Measurements from ENCODE around the gene SLC30A7.
"Not testable (repeated sequence)": the region's sequence is repeated elsewhere in the genome, so short reads cannot be mapped to it uniquely, and the experiment has no call there.

The SLC30A7 gene

DNA sequence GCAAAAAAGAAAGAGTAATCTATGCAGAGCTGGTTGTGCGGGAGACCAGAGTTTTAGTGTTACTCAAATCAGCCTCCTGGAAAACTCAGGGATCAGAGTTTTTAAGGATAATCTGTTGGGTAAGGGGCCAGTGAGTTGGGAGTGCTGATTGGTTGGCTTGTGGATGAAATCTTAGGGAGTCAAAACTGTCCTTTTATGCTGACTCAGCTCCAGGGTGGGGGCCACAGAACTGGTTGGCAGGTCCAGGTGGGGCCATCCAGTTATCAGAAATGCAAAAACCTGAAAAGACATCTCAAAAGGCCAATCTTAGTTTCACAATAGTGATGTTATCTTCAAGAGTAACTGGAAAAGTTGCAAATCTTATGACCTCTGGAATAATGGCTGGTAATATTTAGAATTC, 4.5 kb upstream of the SLC30A7 start:
- no peak for DNase-seq (ENCODE audit: low spot score)

DNA sequence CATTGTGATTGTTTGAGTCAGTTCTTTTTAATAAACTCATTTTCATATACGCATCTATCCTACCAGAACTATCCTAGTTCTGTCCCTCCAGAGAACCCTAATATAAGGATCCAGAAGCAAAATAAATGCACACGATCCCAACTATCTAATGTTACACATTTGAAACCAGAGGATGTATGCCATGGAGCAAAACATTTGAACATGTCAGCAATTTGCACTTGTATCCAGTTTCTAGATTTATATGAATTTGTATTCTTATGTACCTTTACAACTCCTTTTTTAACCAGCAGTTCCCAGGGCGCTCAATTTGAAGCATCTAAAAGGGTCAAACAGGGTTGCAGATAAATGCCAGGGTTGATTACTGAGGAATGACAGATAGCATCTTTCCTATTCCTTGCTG, 3.3 kb upstream of the SLC30A7 start:
- no peak for DNase-seq (ENCODE audit: low spot score)

DNA sequence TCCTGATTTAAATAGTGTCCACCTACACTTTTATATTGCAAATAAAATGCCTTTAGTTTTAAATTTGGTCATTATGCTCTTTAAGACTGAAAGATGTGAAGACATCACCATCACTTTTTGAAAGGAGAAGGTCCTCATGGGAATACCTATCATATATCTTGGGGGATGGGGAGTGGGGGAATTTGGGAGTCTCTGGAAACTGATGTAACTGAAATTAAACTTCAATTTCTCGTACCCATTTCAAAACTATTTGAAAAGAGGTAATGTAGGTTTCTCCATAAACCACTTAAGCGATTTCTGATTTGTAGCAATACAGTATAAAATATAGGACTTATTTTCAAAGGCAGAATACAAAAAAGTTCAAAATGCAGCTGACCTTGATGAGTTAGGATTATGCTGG, 2.2 kb upstream of the SLC30A7 start:
- no peak for DNase-seq (ENCODE audit: low spot score)

DNA sequence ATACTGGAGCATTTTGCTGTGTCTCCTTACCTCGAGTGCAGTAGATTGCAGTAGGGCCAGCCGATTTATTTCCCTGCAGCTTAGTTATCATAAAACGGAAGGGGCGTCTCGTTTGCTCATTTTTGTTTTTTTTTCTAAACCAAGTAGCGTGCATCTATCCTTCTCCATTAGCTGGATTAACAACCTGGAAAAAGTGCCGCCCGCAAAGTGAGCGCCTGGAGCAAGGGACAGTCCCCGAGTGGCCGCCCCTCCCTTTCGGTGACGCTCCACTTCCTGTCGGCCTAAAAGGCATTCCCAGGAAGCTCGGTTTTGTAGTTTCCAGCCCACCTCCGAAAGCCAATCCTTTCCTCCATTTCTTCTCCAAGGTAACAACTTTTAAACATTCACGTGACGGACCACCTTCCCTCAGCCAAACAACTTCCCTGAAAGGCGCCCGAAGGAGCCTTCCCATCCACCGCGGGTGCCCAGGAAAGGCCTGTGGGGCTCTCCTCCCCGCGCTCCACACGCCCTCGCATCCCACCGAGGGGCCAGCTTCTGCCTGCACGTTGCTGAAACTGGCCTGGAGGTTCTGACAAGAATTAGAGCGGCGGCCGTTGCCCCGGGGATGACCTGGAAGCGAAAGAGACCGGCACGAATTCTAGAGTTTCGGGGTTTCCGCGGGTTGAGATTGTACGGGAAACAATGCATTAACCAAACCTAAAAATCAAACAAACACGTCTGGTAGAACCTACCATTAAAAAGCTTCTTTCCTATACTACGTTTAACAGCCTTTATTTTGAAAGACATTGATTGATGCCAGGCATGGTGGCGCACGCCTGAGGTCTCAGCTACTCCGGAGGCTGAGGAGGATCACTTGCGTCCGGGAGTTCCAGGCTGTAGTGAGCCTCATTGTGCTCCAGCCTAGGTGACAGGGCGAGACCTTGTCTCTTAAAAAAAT, 1.0 kb upstream of the SLC30A7 start, which contains the start of gene EXTL2:
Gene EXTL2 (minus strand): TSS at position 240 of the 937 bp plus-strand sequence. CDS start 6,085 bp downstream, outside the sequence.
- peak; percentile 61 for DNase-seq (ENCODE audit: low spot score)

- DNase-seq (ENCODE audit: low spot score) = peak; percentile 73
Measured at GRCh38 chr1:100896481-100896982, 642 bp downstream of the SLC30A7 start.

- no peak for DNase-seq (ENCODE audit: low spot score)
Measured at GRCh38 chr1:100902365-100902764, 6.5 kb downstream of the SLC30A7 start.

DNA sequence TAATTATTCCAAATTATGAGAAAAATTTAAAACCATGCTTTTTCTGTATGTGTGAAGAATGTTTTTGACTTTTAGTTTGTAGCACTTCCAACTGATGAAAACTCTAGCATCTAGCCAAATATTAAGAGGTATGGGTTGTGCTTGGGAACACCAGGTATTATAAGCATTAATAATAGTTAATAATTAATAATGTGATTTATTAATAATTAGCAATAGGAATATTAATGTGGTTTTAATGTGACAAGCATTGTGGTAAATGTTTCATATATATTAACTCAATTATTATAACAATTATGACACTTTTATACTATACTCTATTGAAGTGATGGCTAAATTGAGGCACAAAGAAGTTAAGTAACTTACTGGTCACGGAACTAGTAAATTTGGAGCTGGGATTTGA, 7.9 kb downstream of the SLC30A7 start:
- DNase-seq (ENCODE audit: low spot score) = no peak

GRCh38 chr1:100904528-100904927, 8.6 kb downstream of the SLC30A7 start:
- no peak for DNase-seq (ENCODE audit: low spot score)

- DNase-seq (ENCODE audit: low spot score) = no peak
Measured at GRCh38 chr1:100905181-100905580, 9.3 kb downstream of the SLC30A7 start.

DNA sequence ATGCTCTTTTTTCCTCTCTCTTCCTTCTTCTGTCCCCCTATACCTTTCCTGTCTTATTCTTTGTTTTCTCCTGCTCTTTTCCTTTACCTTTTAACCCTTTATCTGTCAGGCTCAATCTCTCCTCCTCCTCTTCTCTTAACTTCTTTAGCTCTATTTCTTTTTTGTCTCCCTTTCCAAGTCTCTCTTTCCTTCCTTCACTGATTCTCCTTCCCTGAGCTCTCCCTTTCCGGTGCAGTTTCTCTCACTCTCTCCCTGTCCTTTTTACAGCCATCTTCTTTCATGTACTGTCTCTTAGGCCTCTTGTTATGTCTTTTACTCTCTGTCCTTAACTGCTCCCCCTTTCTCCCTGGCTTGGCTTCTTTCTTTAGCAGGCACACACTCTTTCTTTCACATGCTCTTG, 12.0 kb downstream of the SLC30A7 start:
- DNase-seq (ENCODE audit: low spot score) = no peak

GRCh38 chr1:100909018-100909417, 13.1 kb downstream of the SLC30A7 start:
- DNase-seq (ENCODE audit: low spot score) = no peak

DNA sequence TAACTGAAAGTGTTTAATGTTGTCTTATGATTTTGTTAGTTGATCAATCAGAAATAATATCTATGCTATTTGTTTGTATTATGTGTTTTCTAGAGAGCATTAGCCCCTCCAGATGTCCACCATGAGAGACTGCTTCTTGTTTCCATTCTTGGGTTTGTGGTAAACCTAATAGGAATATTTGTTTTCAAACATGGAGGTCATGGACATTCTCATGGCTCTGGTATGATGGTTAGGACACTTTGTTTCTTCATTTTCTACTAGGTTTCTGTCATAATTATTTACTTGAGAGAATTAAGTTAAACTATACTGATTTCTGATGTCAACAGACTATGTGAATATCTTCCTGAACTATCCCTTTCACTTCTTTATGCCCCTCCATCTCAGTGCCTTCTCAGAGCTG, 16.1 kb downstream of the SLC30A7 start:
- DNase-seq (ENCODE audit: low spot score) = no peak

GRCh38 chr1:100921110-100921706, 25.3 kb downstream of the SLC30A7 start:
- peak; percentile 57 for DNase-seq (ENCODE audit: low spot score)

DNA sequence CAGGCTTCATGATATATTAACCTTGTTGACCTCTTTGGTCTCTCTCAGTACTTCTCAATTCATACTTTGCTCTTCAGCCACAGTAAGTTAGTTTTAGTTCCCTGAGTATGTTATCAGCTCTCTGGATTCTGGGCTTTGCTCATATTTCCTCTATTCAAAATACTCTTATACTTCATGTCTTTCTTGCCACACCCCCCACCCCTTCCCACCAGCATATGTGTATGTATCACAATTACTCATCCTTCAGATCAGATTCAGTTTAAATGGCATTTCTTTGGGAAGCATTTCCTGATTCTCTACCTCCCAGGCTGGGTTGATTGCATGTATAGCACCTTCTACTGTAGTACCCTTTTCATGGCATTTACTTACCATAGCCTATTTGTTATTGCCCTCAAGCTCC, 28.3 kb downstream of the SLC30A7 start:
- DNase-seq (ENCODE audit: low spot score) = no peak

DNA sequence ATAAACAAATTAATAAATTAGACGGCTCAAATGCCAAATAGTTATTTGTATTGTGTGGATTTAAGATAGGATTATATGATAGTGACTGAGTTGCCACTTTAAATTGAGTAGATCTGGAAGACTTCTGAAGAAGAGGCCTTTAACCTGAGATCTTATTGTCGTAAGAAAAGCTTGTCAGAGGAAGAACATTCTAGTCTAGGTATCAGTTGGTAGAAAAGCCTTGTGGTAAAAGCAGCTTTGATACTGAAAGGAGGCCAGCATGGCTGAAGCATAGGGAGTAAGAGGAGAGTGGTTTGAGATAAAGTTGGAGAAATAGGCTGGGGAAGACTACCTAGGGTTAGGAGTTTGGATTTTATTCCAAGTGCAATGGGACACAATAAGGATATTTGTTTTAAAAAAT, 29.1 kb downstream of the SLC30A7 start:
- DNase-seq (ENCODE audit: low spot score) = no peak

DNA sequence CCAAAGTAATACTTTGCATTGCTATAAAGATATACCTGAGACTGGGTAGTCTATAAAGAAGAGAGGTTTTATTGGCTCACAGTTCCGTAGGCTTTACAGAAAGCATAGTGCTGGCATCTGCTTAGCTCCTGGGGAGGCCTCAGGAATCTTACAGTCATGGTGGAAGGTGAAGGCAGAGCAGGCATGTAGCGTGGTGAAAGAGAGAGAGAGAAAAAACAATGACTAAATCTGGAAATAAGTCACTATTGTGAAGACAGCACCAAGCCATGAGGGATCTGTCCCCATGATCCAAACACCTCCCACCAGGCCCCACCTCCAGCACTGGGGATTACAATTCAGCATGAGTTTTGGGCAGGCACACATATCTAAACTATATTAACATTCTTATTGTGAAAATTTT, 30.4 kb downstream of the SLC30A7 start:
- DNase-seq (ENCODE audit: low spot score) = no peak

DNA sequence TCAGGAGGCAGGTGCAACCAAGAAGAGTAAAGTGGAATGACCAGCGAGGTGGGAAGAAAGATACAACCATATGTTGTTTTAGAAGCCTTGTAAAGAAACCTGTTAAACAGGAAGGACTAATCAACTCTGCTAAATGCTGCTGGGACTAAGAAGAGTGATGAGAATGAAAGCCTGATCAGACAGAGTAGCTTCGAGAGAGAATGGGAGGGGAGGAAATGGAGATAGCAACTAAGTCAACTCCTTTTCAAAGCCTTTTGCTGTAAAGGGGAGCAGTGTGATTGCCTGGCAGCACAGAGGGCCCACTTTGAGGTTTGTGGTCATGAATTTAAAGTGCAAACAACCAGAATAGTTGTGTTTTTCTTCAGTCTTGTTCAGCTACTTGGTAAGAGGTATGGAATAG, 31.4 kb downstream of the SLC30A7 start:
- DNase-seq (ENCODE audit: low spot score) = peak; percentile 29

DNA sequence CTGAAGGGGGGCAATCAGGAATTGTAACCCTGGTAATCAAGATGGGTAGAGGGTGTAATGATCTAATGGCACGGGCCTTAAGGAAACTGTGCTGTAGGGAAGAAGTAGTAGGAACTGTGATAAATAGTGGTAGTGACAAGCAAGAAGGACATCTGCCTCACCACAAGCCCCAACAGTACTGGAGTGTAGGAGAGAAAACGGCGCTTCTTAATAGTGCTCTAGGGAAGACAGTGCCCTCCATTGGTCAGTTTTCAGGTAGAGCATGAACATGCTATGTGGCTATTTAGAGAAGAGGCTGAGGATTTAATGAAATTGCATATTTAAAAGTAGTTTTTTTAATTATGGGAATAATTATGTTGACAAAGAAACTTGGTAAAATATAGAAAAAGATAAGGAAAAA, 32.2 kb downstream of the SLC30A7 start:
- no peak for DNase-seq (ENCODE audit: low spot score)

DNA sequence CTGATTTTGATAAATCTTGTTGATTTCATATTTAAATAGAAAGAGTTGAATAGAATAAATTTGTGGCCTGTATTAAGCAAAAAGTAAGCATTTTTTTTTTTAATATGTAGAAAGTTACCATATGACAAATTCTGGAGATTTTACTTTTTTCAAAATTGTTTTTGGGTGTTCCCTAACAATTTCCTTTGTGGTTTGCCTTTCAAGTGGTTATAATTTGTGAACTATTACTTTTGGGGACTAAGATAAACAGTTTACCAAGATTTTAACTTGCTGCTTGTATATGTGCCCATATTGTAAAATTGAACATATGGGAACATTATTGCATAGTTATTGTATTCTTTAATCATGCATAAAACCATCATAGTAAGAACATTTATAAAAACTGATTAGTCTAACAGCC, 34.6 kb downstream of the SLC30A7 start:
- DNase-seq (ENCODE audit: low spot score) = no peak

- DNase-seq (ENCODE audit: low spot score) = no peak
Measured at GRCh38 chr1:100931716-100932115, 35.8 kb downstream of the SLC30A7 start.

DNA sequence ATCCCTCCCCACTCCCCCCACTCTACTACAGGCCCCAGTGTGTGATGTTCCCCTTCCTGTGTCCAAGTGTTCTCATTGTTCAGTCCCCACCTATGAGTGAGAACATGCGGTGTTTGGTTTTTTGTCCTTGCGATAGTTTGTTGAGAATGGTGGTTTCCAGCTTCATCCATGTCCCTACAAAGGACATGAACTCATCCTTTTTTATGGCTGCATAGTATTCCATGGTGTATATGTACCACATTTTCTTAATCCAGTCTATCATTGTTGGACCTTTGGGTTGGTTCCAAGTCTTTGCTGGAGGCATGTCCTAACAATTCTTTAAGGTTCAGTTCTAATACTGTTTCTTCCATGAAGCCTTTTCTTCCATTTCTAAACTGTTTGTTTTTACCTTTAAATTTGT, 37.7 kb downstream of the SLC30A7 start:
- DNase-seq (ENCODE audit: low spot score) = not testable (repeated sequence)

DNA sequence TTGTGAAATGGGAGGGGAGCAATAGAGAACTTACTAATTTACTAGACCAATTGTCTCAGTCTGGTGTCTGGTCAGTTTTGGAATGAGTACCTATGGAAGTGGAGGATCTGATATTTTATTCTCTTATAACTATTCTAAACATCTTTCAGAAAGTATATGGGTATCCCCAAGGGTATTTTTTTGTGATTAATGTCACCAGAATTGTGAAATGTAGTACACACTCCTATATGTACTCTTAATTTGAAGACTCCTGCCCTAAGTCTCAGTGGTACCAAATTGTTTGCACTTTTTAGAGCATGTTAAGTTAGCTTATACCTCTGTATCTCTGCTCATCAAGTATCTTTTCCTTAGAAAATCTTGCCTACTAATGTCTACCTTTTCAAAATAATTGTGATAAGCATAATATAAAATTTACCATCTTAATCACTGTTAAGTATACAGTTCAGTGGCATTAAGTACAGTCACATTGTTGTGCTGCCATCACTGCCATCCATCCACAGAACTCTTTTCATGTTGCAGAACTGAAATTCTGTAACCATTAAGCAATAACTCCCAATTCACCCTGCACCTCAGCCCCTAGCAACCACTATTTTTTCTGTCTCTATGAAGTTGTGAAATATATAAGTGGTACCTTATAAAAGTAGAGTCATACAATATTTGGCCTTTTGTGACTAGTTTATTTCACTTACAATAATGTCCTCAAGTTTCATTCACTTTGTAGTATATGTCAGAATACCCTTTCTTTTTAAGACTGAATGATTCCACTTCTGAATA, 40.5 kb downstream of the SLC30A7 start:
- DNase-seq (ENCODE audit: low spot score) = no peak

Measured in activated CD4-positive, alpha-beta T cell treated with anti-CD3 and anti-CD28 coated beads, Interleukin-2, Interleukin-4, amounts not matched to agents 100 ng/mL and 50 ng/mL, durations not matched to agents 16 hours and 8 hours (primary cell).